Thyroid gland (tissue), 4 donors: ENCODE measurements around the gene EHBP1L1.

Experiments used
- CTCF ChIP-seq, 6 experiments: fragments of 200-600 bp in 3 of 6; fragments of 450-650 bp in 3 of 6; sonication (generic) in 3 of 6; IDR thresholded peaks; one replicate each; pipeline ENCODE4 v1.5.1; 2016 to 2019; ENCODE audit warnings: antibody characterized with exemption in 6 of 6, mild to moderate bottlenecking in 2 of 6, inconsistent platforms in 1 of 6, moderate library complexity in 1 of 6
- POLR2A ChIP-seq, 2 donors: fragments of 450-650 bp; IDR thresholded peaks; one replicate each; pipeline ENCODE4 v1.6.1; 2017; ENCODE audit warnings: antibody characterized with exemption in 2 of 2, mild to moderate bottlenecking in 2 of 2, moderate library complexity in 1 of 2

- TF ChIP-seq CTCF (IDR thresholded peaks at IDR 0.05) (no peak), POLR2A (IDR thresholded peaks at IDR 0.05) (no peak)
Observed at GRCh38 chr11:65583589-65583988, 7.7 kb downstream of the EHBP1L1 start.
